Suprapubic skin (tissue), 4 donors: Measurements from ENCODE around the gene BEST2. TPM values are rescaled to one million over a fixed set of nuclear protein-coding genes. Genes with fewer than 3 reads are reported as not detected.

Experiments
- DNase-seq, 2 donors: peaks; one replicate each; pipeline ENCODE4 v3.0.0-alpha.2; 2019; ENCODE audit warnings: low spot score in 2 of 2
- H3K27ac ChIP-seq: fragments of 200-600 bp; sonication (generic); one replicate; pipeline ENCODE4 v1.5.1; 2019
- H3K27me3 ChIP-seq: fragments of 200-600 bp; sonication (generic); one replicate; pipeline ENCODE4 v1.5.1; 2019
- H3K36me3 ChIP-seq: fragments of 200-600 bp; sonication (generic); one replicate; pipeline ENCODE4 v1.5.1; 2019
- H3K4me1 ChIP-seq: fragments of 200-600 bp; sonication (generic); one replicate; pipeline ENCODE4 v1.5.1; 2019
- H3K4me3 ChIP-seq: fragments of 200-600 bp; sonication (generic); one replicate; pipeline ENCODE4 v1.5.1; 2019; ENCODE audit warnings: mild to moderate bottlenecking
- H3K9me3 ChIP-seq: fragments of 200-600 bp; sonication (generic); one replicate; pipeline ENCODE4 v1.5.1; 2019
- EP300 ChIP-seq: sonication (generic); formaldehyde crosslinking; IDR thresholded peaks from one replicate; pipeline ENCODE4 v1.6.1; 2017; ENCODE audit warnings: antibody characterized with exemption
- POLR2A ChIP-seq, 2 donors: fragments of 450-650 bp; IDR thresholded peaks; one replicate each; pipeline ENCODE4 v1.6.1; 2017; ENCODE audit warnings: antibody characterized with exemption in 2 of 2, mild to moderate bottlenecking in 2 of 2, moderate library complexity in 2 of 2
- POLR2AphosphoS5 ChIP-seq, 3 donors: sonication (generic); formaldehyde crosslinking; IDR thresholded peaks; one replicate each; pipeline ENCODE4 v1.6.1; 2017; ENCODE audit warnings: antibody characterized with exemption in 3 of 3
- WGBS: methylation state at CpG from one replicate; pipeline ENCODE4 v1.1.5; 2018; 5-methylcytosine and 5-hydroxymethylcytosine counted together
- total RNA-seq, 4 donors: library from RNA; depleted of rRNA; stranded (reverse); fragments of >200 nt; gene quantifications; one replicate each; pipeline ENCODE4 v1.1.0, GENCODE V29; 2016
- TF ChIP-seq, protein P1 (sequence below), 2 donors: fragments of 200-600 bp in 1 of 2; fragments of 450-650 bp in 1 of 2; sonication (generic) in 1 of 2; IDR thresholded peaks; one replicate each; pipeline ENCODE4 v1.5.1; 2016 to 2019; ENCODE audit warnings: antibody characterized with exemption in 2 of 2, mild to moderate bottlenecking in 1 of 2, moderate library complexity in 1 of 2

BEST2 gene
- total RNA-seq, 4 donors from 2014 or later, result 18.2 to 62.0 (median 46.8) TPM

DNA sequence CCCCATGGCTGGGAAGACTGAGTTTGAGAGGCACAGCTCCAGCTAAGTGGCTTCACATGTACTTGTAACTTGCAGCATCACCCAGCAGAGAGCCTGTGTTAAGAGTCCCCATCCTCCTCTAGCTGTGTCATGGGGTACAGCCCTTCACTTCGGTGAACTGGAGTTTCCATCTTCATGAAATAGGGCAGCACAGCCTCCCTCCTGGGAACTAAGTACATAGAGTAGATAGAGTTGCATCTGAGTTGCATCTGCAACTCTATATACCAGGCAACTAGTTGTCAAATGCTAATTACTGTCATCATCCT lies 48.8 kb downstream of the BEST2 start:
- H3K9me3 ChIP-seq, result no peaks in the 10 kb centered on the region
- H3K4me1 ChIP-seq, result peaks cover 38% of the 10 kb centered on the region
- peak overlapping the region; percentile 58 for H3K27ac ChIP-seq
- TF ChIP-seq, protein P1, sequence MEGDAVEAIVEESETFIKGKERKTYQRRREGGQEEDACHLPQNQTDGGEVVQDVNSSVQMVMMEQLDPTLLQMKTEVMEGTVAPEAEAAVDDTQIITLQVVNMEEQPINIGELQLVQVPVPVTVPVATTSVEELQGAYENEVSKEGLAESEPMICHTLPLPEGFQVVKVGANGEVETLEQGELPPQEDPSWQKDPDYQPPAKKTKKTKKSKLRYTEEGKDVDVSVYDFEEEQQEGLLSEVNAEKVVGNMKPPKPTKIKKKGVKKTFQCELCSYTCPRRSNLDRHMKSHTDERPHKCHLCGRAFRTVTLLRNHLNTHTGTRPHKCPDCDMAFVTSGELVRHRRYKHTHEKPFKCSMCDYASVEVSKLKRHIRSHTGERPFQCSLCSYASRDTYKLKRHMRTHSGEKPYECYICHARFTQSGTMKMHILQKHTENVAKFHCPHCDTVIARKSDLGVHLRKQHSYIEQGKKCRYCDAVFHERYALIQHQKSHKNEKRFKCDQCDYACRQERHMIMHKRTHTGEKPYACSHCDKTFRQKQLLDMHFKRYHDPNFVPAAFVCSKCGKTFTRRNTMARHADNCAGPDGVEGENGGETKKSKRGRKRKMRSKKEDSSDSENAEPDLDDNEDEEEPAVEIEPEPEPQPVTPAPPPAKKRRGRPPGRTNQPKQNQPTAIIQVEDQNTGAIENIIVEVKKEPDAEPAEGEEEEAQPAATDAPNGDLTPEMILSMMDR (IDR thresholded peaks at IDR 0.05), result no peak
- TF ChIP-seq POLR2AphosphoS5 (IDR thresholded peaks at IDR 0.05) (no peak), POLR2A (IDR thresholded peaks at IDR 0.05) (no peak), EP300 (no peak)
- DNase-seq, result no peak
- peaks cover 24% of the 10 kb centered on the region for H3K36me3 ChIP-seq
- WGBS, result 67% methylated on average over 1 of the region's 1 CpG
- H3K27me3 ChIP-seq, result no peaks in the 10 kb centered on the region
- peak overlapping the region; percentile 80 for H3K4me3 ChIP-seq

DNA sequence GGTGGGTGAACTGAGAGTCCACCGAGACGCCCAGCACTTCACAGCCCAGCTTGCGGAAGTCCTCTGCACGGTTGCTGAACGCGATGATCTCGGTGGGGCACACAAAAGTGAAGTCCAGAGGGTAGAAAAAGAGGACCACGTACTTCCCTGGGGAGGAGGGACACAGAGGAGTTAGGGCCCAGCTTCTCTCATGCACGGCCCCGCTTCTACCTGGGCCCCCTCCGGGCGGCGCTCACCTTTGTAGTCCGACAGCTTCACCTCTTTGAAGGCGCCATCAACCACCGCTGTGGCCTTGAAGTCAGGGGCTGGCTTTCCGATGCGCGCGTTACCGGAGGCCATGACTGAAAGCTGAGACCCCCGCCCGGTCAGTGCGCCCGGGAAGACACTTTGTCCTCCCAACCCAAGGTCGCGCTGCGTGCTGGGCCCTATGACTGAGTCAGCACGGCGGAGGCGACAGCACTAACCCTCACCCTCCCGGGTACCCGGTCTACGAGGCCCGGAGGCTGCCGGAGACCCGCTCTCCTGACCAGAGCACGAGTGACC lies 49.4 kb downstream of the BEST2 start:
- peak overlapping the region; percentile 58 for H3K27ac ChIP-seq
- H3K9me3 ChIP-seq, result no peaks in the 10 kb centered on the region
- peaks cover 34% of the 10 kb centered on the region for H3K4me1 ChIP-seq
- H3K27me3 ChIP-seq, result no peaks in the 10 kb centered on the region
- peaks cover 24% of the 10 kb centered on the region for H3K36me3 ChIP-seq
- no peak for TF ChIP-seq POLR2A (IDR thresholded peaks at IDR 0.05)
- TF ChIP-seq, protein P1 (IDR thresholded peaks at IDR 0.05), result no peak
- TF ChIP-seq EP300, result no peak
- no peak for TF ChIP-seq POLR2AphosphoS5 (IDR thresholded peaks at IDR 0.05)
- 16% methylated on average over 14 of the region's 38 CpGs for WGBS
- peak overlapping the region; percentile 80 for H3K4me3 ChIP-seq
- DNase-seq, result no peak

DNA sequence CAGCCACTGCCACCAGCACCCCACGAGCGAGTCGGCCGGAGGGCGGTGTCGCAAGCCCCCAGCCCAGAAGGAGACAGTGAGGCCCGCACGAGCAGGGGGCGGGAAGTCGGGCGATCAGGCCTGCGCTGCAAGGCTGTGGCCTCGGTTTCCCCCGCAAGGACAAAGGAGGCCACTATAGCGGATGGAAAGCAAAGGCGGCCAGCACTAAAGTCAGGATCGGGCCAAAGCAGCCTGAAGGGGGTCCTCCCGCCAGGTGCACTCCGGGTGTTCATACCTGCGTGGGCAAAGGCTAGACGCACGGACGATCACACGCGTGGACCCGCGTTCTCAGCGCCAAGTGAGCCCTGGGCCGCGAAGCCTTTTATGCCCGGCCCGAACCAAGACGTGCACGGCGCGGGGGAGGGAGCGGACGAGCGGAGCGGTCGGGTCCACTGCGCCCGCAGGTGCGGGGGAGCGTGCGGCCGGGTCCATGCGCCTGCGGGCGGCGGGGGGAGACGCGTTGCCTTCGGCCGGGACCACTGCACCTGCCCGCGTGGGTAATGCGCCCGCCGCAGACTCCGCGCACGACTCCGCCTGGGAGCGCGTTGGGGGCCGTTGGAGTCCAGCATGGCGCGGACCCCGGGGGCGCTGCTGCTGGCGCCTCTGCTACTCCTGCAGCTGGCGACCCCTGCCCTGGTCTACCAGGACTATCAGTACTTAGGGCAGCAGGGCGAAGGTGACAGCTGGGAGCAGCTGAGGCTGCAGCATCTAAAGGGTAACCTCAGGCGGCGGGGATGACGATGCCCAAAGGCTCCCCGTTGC lies 50.1 kb downstream of the BEST2 start, which contains the start of the genes PRDX2 and THSD8:
Gene PRDX2 (minus strand): TSS at position 335 of the 801 bp plus-strand sequence. CDS start 539 bp downstream, outside the sequence.
Gene THSD8 (plus strand): TSS at position 604 of the 801 bp plus-strand sequence. CDS start 3 bp downstream, at position 607.
- H3K27ac ChIP-seq, result peak within 1 kb of the TSS; percentile 58
- WGBS, result 0% methylated on average over 27 of the region's 78 CpGs
- no peaks in the 10 kb centered on the region for H3K27me3 ChIP-seq
- TF ChIP-seq, protein P1 (IDR thresholded peaks at IDR 0.05), result no peak
- TF ChIP-seq POLR2A (IDR thresholded peaks at IDR 0.05) (peak in 1 of 2 donors; percentile 70), POLR2AphosphoS5 (IDR thresholded peaks at IDR 0.05) (peak in 1 of 3 donors; percentile 44), EP300 (no peak)
- peak; percentile 77 to 90 for DNase-seq
- no peaks in the 10 kb centered on the region for H3K9me3 ChIP-seq
- H3K4me1 ChIP-seq, result peaks cover 34% of the 10 kb centered on the region
- peak within 1 kb of the TSS; percentile 80 for H3K4me3 ChIP-seq
- H3K36me3 ChIP-seq, result peaks cover 24% of the 10 kb centered on the region

GRCh38 chr19:12802267-12803106 lies 50.9 kb downstream of the BEST2 start:
- Histone ChIP-seq H3K27me3 (no peaks in the 10 kb centered on the region), H3K9me3 (no peaks in the 10 kb centered on the region), H3K36me3 (peaks cover 24% of the 10 kb centered on the region), H3K27ac (peak overlapping the region; percentile 58), H3K4me1 (peaks cover 41% of the 10 kb centered on the region), H3K4me3 (peak overlapping the region; percentile 80)
- TF ChIP-seq EP300 (no peak), POLR2AphosphoS5 (IDR thresholded peaks at IDR 0.05) (no peak), POLR2A (IDR thresholded peaks at IDR 0.05) (no peak)
- TF ChIP-seq, protein P1 (IDR thresholded peaks at IDR 0.05), result no peak
- 38% methylated on average over 22 of the region's 22 CpGs for WGBS
- DNase-seq, result peak in 1 of 2 donors; percentile 74
